ENCODE data around the gene EEF1AKMT2.

EEF1AKMT2 gene

GRCh38 chr10:124791547-124792348 lies at the start of gene EEF1AKMT2:
Gene EEF1AKMT2 (minus strand): TSS chr10:124791887. CDS start chr10:124791833, 54 bp downstream.
- TF ChIP-seq CTCF (IDR thresholded peaks at IDR 0.05; ENCODE audit: borderline replicate concordance, insufficient read depth, low read depth, low read length) = no peak

GRCh38 chr10:124837687-124838086 lies 46.0 kb upstream of the EEF1AKMT2 start:
- no peak for TF ChIP-seq CTCF (IDR thresholded peaks at IDR 0.05; ENCODE audit: borderline replicate concordance, insufficient read depth, low read depth, low read length)
- no peak overlapping the region for H3K4me3 ChIP-seq (ENCODE audit: low read depth, low read length)

More at GRCh38 chr10:124791547-124792348, at the start of gene EEF1AKMT2:
- H3K4me3 ChIP-seq (ENCODE audit: low read depth, low read length) = peak within 1 kb of the TSS; percentile 93

- H3K4me3 ChIP-seq (ENCODE audit: low read depth, low read length) = no peak overlapping the region
- no peak for TF ChIP-seq CTCF (IDR thresholded peaks at IDR 0.05; ENCODE audit: borderline replicate concordance, insufficient read depth, low read depth, low read length)
These were observed 39.4 kb upstream of the EEF1AKMT2 start for GRCh38 chr10:124831116-124831515.

GRCh38 chr10:124830445-124830844 lies 38.8 kb upstream of the EEF1AKMT2 start:
- TF ChIP-seq CTCF (IDR thresholded peaks at IDR 0.05; ENCODE audit: borderline replicate concordance, insufficient read depth, low read depth, low read length) = no peak
- H3K4me3 ChIP-seq (ENCODE audit: low read depth, low read length) = no peak overlapping the region

GRCh38 chr10:124829447-124830115 lies 37.9 kb upstream of the EEF1AKMT2 start:
- no peak overlapping the region for H3K4me3 ChIP-seq (ENCODE audit: low read depth, low read length)
- no peak for TF ChIP-seq CTCF (IDR thresholded peaks at IDR 0.05; ENCODE audit: borderline replicate concordance, insufficient read depth, low read depth, low read length)

- 0 out of 2 replicates have a peak, but pooled peaks have one; percentile 12 for TF ChIP-seq CTCF (IDR thresholded peaks at IDR 0.05; ENCODE audit: borderline replicate concordance, insufficient read depth, low read depth, low read length)
- no peak overlapping the region for H3K4me3 ChIP-seq (ENCODE audit: low read depth, low read length)
These were observed 35.8 kb upstream of the EEF1AKMT2 start for GRCh38 chr10:124827474-124827873.
